ENCODE results near the gene ABCD4.

ABCD4 gene

DNA sequence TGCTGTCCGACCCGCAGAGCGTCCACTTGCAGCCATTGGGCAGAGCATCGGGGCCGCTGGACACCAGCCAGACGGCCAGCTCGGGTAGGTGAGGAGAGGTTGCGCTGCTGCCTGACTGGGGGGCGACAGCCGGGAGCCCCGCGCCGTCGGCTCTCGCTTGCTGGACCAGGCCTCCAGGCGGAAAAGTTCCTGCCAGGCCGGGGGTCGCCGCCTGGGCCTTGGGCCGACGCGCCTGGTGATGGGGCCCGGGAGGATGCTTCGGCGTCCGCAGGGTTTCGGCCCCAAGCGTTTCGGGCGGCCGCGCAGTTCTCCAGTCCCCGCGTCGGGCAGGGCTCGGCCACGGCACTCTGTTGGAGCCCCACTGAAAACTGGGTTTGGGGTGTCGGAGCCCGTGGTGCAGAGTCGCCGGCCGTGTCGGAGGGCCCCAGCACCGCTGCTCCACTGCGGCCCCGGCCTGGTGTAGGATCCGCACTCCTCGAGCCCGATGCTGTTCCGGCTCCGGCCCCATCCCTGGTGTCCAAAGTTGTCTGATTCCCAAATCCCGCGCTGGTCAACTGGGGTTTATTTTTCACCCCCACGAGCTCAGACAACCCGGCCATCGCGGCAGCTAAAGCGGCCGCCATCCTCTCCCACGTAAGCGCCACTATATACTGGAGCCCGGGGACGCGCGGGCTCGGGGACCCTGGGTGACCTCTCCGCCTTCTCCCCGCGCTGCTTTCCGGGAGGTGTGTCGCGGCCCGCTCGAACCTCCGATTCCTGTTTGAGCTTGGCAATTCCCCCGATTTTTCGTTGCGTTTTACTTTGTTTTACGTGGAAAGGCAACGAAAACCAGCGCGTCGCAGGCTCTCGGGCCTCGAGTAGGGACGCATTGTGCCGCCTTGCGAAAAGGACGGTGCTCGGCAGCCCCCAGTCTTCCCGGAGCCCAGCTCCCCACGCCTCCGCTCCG is 62.6 kb downstream of the ABCD4 start:
- DNase-seq, result no peak
- H3K9me3 Mint-ChIP-seq, result no peaks in the 10 kb centered on the region
- H3K27me3 Mint-ChIP-seq, result peaks cover 68% of the 10 kb centered on the region
- H3K4me1 Mint-ChIP-seq, result peaks cover 18% of the 10 kb centered on the region
- peak overlapping the region; percentile 38 for H3K4me3 Mint-ChIP-seq
- no peaks in the 10 kb centered on the region for H3K36me3 Mint-ChIP-seq (ENCODE audit: low read depth)
- no peak for ATAC-seq
- no peak overlapping the region for H3K27ac Mint-ChIP-seq

DNA sequence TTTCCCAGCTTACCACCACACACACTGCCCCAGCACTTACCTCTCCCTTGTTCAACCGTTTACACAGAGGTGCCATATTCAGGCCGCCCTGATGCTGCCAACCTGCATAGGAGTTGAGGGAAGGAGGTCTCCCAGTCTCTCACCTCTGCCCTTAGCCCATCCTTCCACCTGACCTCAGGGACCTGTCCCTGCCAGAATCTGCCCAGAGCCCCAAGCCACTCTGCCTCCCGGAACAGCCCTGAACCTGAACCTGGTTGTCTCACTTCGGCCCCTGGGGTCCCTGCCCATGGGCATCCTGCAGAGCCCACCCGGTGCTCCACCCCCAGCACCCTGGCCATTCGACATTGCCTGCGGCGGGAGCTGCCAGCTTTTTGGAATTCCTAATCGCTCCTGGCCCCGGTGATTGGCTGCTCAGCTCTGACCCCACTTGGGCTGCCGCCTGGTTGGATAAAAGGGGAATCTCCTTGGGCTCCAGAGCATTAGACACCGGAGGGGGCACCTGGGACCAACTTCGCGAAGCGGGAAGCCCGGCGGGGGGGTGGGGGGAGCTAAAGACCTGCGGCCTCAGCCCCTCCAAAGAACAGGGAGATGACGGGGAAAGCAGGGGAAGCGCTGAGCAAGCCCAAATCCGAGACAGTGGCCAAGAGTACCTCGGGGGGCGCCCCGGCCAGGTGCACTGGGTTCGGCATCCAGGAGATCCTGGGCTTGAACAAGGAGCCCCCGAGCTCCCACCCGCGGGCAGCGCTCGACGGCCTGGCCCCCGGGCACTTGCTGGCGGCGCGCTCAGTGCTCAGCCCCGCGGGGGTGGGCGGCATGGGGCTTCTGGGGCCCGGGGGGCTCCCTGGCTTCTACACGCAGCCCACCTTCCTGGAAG is 63.5 kb downstream of the ABCD4 start, which contains the start of gene VSX2:
TSS of gene VSX2 (plus strand) at position 476 of the 874 bp plus-strand sequence. CDS start at position 589, 113 bp downstream.
- H3K36me3 Mint-ChIP-seq (ENCODE audit: low read depth), result no peaks in the 10 kb centered on the region
- no peak within 1 kb of the TSS for H3K27ac Mint-ChIP-seq
- ATAC-seq, result no peak
- DNase-seq, result no peak
- peaks cover 18% of the 10 kb centered on the region for H3K4me1 Mint-ChIP-seq
- peak within 1 kb of the TSS; percentile 38 for H3K4me3 Mint-ChIP-seq
- peaks cover 72% of the 10 kb centered on the region for H3K27me3 Mint-ChIP-seq
- no peaks in the 10 kb centered on the region for H3K9me3 Mint-ChIP-seq

DNA sequence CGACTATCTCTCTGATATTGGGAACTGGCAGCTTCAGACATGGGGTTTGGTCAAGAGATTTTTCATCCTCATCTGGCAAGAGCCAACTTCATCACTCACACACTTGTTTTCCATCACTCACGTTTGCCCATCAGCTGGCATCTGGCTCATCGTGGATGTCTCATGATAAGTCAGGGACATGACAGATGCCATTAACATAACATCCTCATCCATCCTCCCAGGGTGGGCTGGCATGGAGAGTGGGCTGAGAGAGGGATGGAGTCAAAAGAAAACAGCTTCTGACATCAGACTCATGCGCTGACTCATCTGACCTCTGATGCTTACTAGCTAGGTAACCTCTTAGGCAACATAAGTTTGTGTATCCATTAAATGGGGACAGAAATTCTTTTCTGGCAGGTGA is 65.3 kb downstream of the ABCD4 start:
- H3K9me3 Mint-ChIP-seq, result peaks cover under 1% of the 10 kb centered on the region
- ATAC-seq, result no peak
- DNase-seq, result no peak
- peaks cover 61% of the 10 kb centered on the region for H3K27me3 Mint-ChIP-seq
- H3K4me1 Mint-ChIP-seq, result peaks cover 16% of the 10 kb centered on the region
- no peak overlapping the region for H3K4me3 Mint-ChIP-seq
- H3K27ac Mint-ChIP-seq, result no peak overlapping the region
- H3K36me3 Mint-ChIP-seq (ENCODE audit: low read depth), result peaks cover under 1% of the 10 kb centered on the region
